Right forelimb (tissue), 1 donor: Measurements from ENCODE around the gene ANKLE1.

ENCODE experiments used
- DNase-seq: peaks from one replicate; pipeline ENCODE4 v3.0.0-alpha.2; 2018

ANKLE1 gene

GRCh38 chr19:17309198-17309964 lies 27.7 kb downstream of the ANKLE1 start, which contains the start of gene DDA1:
DDA1 (plus strand) TSS chr19:17309563; CDS start chr19:17309655, 92 bp downstream.
- DNase-seq, result peak; percentile 98

- DNase-seq, result no peak
Measured at GRCh38 chr19:17309965-17310461, 28.3 kb downstream of the ANKLE1 start.

GRCh38 chr19:17311455-17312188 lies 29.9 kb downstream of the ANKLE1 start:
- no peak for DNase-seq

GRCh38 chr19:17312189-17313113 lies 30.8 kb downstream of the ANKLE1 start:
- DNase-seq, result no peak

GRCh38 chr19:17314007-17314593 lies 32.4 kb downstream of the ANKLE1 start:
- no peak for DNase-seq

GRCh38 chr19:17318966-17319365 lies 37.3 kb downstream of the ANKLE1 start:
- no peak for DNase-seq

GRCh38 chr19:17319473-17320238 lies 38.0 kb downstream of the ANKLE1 start:
- no peak for DNase-seq

- DNase-seq, result no peak
Measured at GRCh38 chr19:17320435-17320834, 38.7 kb downstream of the ANKLE1 start.

GRCh38 chr19:17321655-17322489 lies 40.2 kb downstream of the ANKLE1 start:
- no peak for DNase-seq

- no peak for DNase-seq
Measured at GRCh38 chr19:17322854-17323253, 41.2 kb downstream of the ANKLE1 start.

- no peak for DNase-seq
Measured at GRCh38 chr19:17323300-17323963, 41.7 kb downstream of the ANKLE1 start.

- DNase-seq, result no peak
Measured at GRCh38 chr19:17323964-17324332, 42.2 kb downstream of the ANKLE1 start.

GRCh38 chr19:17324357-17325114 lies 42.8 kb downstream of the ANKLE1 start:
- DNase-seq, result no peak

GRCh38 chr19:17325133-17325532 lies 43.4 kb downstream of the ANKLE1 start:
- no peak for DNase-seq

GRCh38 chr19:17325881-17326594 lies 44.3 kb downstream of the ANKLE1 start:
- no peak for DNase-seq

GRCh38 chr19:17326595-17326966 lies 44.9 kb downstream of the ANKLE1 start:
- no peak for DNase-seq

- no peak for DNase-seq
Measured at GRCh38 chr19:17327068-17327653, 45.5 kb downstream of the ANKLE1 start.
